Measurements from ENCODE around the gene MTNR1A. TPM values are rescaled to one million over a fixed set of nuclear protein-coding genes. Genes with fewer than 3 reads are reported as not detected.

The MTNR1A gene
- total and polyA plus RNA-seq, 2 experiments from 2014 or later: 0.32 to 1.4 TPM

DNA sequence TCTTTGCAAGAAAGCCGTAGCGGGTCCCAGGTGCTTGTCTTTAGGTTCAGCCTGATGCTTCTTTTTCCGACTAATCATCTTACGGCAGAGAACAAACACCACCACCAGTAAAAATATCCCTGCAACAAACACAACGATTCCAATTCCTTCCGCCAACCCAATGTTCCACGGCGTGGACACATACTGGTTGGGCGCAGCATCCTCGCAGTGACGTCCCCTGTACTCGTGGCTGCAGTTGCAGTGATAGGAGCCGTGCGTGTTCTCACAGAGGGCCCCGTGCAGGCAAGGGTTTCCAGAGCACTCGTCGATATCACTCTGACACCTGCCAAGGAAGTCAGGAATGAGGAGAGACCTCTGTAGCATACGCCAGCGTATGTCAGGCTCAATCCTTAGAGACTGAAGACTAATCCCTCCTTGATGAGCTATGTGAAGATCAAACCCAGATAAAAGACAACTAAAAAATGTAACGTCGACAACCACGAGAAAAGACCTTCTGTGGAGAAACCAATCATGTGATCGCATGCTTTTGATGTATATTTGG lies 41.6 kb upstream of the MTNR1A start:
- ATAC-seq (no peak), DNase-seq (ENCODE audit: low spot score) (no peak)
- Mint-ChIP-seq H3K4me1 (no peaks in the 10 kb centered on the region), H3K4me3 (no peak overlapping the region), H3K36me3 (ENCODE audit: low read depth) (peaks cover 84% of the 10 kb centered on the region), H3K9me3 (no peaks in the 10 kb centered on the region), H3K27ac (no peak overlapping the region), H3K27me3 (ENCODE audit: insufficient read depth, low read depth, poor library complexity) (peaks cover 6% of the 10 kb centered on the region)
- Histone ChIP-seq H3F3A (replicated peaks; ENCODE audit: low read depth) (no peaks in the 10 kb centered on the region), H4K20me1 (replicated peaks; ENCODE audit: insufficient read depth) (no peaks in the 10 kb centered on the region), H3K27me3 (ENCODE audit: insufficient read depth) (no peaks in the 10 kb centered on the region), H3K4me1 (ENCODE audit: insufficient read depth) (no peaks in the 10 kb centered on the region), H3K9me2 (ENCODE audit: insufficient read depth) (no peaks in the 10 kb centered on the region), H3K4me2 (no peak overlapping the region), H3K27ac (ENCODE audit: low read depth) (no peak overlapping the region), H3K79me2 (replicated peaks; ENCODE audit: insufficient read depth) (no peaks in the 10 kb centered on the region), H2AFZ (no peak overlapping the region), H3K36me3 (ENCODE audit: insufficient read depth) (peaks cover 38% of the 10 kb centered on the region), H3K4me3 (no peak overlapping the region)
- TF ChIP-seq CTCF (conservative IDR thresholded peaks at IDR 0.05; ENCODE audit: low read depth in 2 of 2) (no peak), EZH2 (IDR thresholded peaks at IDR 0.05; ENCODE audit: low read depth, unreplicated experiment) (no peak), NANOG (IDR thresholded peaks at IDR 0.05; ENCODE audit: borderline replicate concordance) (no peak), POLR2AphosphoS5 (IDR thresholded peaks at IDR 0.05; ENCODE audit: low read depth) (no peak), EZH2phosphoT487 (IDR thresholded peaks at IDR 0.05; ENCODE audit: unreplicated experiment) (no peak), ETS1 (IDR thresholded peaks at IDR 0.05) (no peak), STAT1 (IDR thresholded peaks at IDR 0.05; ENCODE audit: unreplicated experiment) (no peak), CREB1 (CRISPR knock-in tag; IDR thresholded peaks at IDR 0.05; ENCODE audit: low read depth) (no peak), REST (IDR thresholded peaks at IDR 0.05; ENCODE audit: unreplicated experiment) (no peak), JUNB (IDR thresholded peaks at IDR 0.05; ENCODE audit: unreplicated experiment) (no peak), ZNF114 (CRISPR knock-in tag; IDR thresholded peaks at IDR 0.05) (no peak)
- TF ChIP-seq, protein P1, sequence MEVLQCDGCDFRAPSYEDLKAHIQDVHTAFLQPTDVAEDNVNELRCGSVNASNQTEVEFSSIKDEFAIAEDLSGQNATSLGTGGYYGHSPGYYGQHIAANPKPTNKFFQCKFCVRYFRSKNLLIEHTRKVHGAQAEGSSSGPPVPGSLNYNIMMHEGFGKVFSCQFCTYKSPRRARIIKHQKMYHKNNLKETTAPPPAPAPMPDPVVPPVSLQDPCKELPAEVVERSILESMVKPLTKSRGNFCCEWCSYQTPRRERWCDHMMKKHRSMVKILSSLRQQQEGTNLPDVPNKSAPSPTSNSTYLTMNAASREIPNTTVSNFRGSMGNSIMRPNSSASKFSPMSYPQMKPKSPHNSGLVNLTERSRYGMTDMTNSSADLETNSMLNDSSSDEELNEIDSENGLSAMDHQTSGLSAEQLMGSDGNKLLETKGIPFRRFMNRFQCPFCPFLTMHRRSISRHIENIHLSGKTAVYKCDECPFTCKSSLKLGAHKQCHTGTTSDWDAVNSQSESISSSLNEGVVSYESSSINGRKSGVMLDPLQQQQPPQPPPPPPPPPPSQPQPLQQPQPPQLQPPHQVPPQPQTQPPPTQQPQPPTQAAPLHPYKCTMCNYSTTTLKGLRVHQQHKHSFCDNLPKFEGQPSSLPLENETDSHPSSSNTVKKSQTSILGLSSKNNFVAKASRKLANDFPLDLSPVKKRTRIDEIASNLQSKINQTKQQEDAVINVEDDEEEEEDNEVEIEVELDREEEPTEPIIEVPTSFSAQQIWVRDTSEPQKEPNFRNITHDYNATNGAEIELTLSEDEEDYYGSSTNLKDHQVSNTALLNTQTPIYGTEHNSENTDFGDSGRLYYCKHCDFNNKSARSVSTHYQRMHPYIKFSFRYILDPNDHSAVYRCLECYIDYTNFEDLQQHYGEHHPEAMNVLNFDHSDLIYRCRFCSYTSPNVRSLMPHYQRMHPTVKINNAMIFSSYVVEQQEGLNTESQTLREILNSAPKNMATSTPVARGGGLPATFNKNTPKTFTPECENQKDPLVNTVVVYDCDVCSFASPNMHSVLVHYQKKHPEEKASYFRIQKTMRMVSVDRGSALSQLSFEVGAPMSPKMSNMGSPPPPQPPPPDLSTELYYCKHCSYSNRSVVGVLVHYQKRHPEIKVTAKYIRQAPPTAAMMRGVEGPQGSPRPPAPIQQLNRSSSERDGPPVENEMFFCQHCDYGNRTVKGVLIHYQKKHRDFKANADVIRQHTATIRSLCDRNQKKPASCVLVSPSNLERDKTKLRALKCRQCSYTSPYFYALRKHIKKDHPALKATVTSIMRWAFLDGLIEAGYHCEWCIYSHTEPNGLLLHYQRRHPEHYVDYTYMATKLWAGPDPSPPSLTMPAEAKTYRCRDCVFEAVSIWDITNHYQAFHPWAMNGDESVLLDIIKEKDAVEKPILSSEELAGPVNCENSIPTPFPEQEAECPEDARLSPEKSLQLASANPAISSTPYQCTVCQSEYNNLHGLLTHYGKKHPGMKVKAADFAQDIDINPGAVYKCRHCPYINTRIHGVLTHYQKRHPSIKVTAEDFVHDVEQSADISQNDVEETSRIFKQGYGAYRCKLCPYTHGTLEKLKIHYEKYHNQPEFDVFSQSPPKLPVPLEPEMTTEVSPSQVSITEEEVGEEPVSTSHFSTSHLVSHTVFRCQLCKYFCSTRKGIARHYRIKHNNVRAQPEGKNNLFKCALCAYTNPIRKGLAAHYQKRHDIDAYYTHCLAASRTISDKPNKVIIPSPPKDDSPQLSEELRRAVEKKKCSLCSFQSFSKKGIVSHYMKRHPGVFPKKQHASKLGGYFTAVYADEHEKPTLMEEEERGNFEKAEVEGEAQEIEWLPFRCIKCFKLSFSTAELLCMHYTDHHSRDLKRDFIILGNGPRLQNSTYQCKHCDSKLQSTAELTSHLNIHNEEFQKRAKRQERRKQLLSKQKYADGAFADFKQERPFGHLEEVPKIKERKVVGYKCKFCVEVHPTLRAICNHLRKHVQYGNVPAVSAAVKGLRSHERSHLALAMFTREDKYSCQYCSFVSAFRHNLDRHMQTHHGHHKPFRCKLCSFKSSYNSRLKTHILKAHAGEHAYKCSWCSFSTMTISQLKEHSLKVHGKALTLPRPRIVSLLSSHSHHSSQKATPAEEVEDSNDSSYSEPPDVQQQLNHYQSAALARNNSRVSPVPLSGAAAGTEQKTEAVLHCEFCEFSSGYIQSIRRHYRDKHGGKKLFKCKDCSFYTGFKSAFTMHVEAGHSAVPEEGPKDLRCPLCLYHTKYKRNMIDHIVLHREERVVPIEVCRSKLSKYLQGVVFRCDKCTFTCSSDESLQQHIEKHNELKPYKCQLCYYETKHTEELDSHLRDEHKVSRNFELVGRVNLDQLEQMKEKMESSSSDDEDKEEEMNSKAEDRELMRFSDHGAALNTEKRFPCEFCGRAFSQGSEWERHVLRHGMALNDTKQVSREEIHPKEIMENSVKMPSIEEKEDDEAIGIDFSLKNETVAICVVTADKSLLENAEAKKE (CRISPR knock-in tag; IDR thresholded peaks at IDR 0.05): no peak
